Measurements from ENCODE around the gene LDLRAP1. TPM values are rescaled to one million over a fixed set of nuclear protein-coding genes. Genes with fewer than 3 reads are reported as not detected.

LDLRAP1 gene
- total and polyA plus RNA-seq, 9 of the 15 experiments (the other 6 are each of a cell fraction or from before 2014, with no cell fraction given), result 0.56 to 29.6 (median 16.2) TPM

GRCh38 chr1:25501235-25502058 is 42.0 kb upstream of the LDLRAP1 start (continued):
- TF ChIP-seq, protein P1, sequence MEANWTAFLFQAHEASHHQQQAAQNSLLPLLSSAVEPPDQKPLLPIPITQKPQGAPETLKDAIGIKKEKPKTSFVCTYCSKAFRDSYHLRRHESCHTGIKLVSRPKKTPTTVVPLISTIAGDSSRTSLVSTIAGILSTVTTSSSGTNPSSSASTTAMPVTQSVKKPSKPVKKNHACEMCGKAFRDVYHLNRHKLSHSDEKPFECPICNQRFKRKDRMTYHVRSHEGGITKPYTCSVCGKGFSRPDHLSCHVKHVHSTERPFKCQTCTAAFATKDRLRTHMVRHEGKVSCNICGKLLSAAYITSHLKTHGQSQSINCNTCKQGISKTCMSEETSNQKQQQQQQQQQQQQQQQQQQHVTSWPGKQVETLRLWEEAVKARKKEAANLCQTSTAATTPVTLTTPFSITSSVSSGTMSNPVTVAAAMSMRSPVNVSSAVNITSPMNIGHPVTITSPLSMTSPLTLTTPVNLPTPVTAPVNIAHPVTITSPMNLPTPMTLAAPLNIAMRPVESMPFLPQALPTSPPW (CRISPR knock-in tag; IDR thresholded peaks at IDR 0.05), result no peak
- TF ChIP-seq, protein P2, sequence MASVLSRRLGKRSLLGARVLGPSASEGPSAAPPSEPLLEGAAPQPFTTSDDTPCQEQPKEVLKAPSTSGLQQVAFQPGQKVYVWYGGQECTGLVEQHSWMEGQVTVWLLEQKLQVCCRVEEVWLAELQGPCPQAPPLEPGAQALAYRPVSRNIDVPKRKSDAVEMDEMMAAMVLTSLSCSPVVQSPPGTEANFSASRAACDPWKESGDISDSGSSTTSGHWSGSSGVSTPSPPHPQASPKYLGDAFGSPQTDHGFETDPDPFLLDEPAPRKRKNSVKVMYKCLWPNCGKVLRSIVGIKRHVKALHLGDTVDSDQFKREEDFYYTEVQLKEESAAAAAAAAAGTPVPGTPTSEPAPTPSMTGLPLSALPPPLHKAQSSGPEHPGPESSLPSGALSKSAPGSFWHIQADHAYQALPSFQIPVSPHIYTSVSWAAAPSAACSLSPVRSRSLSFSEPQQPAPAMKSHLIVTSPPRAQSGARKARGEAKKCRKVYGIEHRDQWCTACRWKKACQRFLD (CRISPR knock-in tag; IDR thresholded peaks at IDR 0.05), result no peak
- peak; percentile 59 for TF ChIP-seq ATF3 (IDR thresholded peaks at IDR 0.05)
- TF ChIP-seq ATF3 (CRISPR knock-in tag; conservative IDR thresholded peaks at IDR 0.05), result no peak
- TF ChIP-seq HDAC8 (tag; IDR thresholded peaks at IDR 0.05), result no peak
- TF ChIP-seq RFX1 (IDR thresholded peaks at IDR 0.05), result peak; percentile 83
- TF ChIP-seq, protein P3, sequence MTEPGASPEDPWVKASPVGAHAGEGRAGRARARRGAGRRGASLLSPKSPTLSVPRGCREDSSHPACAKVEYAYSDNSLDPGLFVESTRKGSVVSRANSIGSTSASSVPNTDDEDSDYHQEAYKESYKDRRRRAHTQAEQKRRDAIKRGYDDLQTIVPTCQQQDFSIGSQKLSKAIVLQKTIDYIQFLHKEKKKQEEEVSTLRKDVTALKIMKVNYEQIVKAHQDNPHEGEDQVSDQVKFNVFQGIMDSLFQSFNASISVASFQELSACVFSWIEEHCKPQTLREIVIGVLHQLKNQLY (CRISPR knock-in tag; conservative IDR thresholded peaks at IDR 0.05), result no peak
- TF ChIP-seq PPARD (CRISPR knock-in tag; IDR thresholded peaks at IDR 0.05), result no peak
- TF ChIP-seq, protein P4, sequence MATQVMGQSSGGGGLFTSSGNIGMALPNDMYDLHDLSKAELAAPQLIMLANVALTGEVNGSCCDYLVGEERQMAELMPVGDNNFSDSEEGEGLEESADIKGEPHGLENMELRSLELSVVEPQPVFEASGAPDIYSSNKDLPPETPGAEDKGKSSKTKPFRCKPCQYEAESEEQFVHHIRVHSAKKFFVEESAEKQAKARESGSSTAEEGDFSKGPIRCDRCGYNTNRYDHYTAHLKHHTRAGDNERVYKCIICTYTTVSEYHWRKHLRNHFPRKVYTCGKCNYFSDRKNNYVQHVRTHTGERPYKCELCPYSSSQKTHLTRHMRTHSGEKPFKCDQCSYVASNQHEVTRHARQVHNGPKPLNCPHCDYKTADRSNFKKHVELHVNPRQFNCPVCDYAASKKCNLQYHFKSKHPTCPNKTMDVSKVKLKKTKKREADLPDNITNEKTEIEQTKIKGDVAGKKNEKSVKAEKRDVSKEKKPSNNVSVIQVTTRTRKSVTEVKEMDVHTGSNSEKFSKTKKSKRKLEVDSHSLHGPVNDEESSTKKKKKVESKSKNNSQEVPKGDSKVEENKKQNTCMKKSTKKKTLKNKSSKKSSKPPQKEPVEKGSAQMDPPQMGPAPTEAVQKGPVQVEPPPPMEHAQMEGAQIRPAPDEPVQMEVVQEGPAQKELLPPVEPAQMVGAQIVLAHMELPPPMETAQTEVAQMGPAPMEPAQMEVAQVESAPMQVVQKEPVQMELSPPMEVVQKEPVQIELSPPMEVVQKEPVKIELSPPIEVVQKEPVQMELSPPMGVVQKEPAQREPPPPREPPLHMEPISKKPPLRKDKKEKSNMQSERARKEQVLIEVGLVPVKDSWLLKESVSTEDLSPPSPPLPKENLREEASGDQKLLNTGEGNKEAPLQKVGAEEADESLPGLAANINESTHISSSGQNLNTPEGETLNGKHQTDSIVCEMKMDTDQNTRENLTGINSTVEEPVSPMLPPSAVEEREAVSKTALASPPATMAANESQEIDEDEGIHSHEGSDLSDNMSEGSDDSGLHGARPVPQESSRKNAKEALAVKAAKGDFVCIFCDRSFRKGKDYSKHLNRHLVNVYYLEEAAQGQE (IDR thresholded peaks at IDR 0.05; ENCODE audit: borderline replicate concordance), result peak; percentile 7; the same call in 1 of the 2 replicates
- TF ChIP-seq, protein P4 (CRISPR knock-in tag; IDR thresholded peaks at IDR 0.05; ENCODE audit: low read depth), result no peak
- peak; percentile 36; the same call in 1 of the 2 replicates for TF ChIP-seq PKNOX1 (IDR thresholded peaks at IDR 0.05)

Measured in K562 (cell line).